HG03571 (cell line): ENCODE data around the gene LGI2.

ENCODE experiments used
- ATAC-seq: cut with Tn5 transposase; IDR thresholded peaks from one replicate; pipeline ENCODE4 v1.9.1; 2021; ENCODE audit not compliant: unreplicated experiment

Gene LGI2

DNA sequence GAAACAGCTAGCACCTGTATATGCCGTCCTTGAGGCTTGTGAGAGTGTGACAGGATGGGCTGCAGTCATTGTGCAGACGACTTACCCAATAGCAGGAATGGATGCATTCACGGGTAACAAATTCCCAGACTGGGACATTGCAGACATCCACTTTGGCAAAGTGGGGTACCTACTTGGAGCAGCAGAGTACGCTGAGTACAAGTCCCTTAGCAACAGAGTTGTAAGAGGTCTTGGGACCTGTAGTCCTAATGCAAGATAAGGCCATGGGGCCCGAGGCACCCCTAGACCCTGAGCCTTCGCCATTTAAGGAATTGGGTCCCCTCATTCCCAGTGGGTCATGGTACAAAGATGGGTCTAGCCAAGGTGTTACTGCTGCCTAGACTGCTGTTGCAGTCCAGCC lies 62.5 kb downstream of the LGI2 start:
- no peak for ATAC-seq

DNA sequence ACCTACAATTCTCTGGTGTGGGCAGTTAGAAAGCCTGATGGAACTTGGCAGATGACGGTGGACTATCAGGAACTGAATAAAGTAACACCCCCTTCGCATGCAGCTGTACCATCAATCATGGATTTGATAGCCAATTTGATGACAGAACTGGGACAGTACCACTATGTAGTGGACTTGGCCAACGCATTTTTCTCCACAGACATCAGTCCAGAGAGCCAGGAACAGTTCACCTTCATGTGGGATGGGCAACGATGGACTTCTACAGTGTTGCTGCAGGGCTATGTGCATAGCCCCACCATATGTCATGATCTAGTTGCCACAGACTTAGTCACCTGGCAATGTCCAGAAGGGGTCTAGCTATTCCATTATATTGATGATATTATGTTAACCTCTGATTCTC lies 63.4 kb downstream of the LGI2 start:
- no peak for ATAC-seq

DNA sequence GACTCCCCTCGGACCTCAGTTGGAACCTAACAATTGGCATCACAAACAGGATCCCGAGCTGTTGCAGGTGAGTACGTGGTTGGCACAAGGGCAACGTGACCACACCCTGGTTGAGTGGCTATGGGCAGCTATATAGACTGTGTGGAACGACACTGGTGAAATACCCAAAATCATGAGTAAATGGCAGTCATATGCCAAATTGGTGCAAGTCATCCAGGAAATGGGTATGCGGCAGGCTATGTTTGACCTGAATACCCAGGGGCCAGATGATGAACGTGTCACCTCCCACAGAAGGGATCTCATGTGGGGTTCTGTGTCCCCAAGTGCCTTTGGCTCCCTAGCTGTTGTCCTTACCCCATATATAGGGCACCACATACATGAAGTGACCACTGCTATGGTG lies 64.7 kb downstream of the LGI2 start:
- ATAC-seq: no peak

DNA sequence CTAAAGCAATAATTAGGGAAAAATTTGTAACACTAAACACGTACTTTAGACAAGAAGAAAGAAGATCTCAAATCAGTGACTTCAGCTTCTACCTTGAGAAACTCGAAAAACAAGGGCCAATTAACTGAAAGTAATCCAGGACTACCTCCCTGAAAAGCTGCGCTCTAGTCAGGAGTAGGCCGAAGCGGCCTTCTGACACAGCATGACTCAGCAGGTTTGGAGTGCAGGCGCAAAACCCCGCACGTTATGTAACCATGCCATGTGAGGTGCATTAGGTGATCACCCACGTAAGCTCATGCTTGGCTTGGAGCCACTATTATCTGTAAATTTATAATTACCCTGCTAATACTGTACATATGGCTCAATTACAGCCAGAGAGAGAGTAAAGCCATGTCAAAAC lies 65.1 kb downstream of the LGI2 start:
- no peak for ATAC-seq

DNA sequence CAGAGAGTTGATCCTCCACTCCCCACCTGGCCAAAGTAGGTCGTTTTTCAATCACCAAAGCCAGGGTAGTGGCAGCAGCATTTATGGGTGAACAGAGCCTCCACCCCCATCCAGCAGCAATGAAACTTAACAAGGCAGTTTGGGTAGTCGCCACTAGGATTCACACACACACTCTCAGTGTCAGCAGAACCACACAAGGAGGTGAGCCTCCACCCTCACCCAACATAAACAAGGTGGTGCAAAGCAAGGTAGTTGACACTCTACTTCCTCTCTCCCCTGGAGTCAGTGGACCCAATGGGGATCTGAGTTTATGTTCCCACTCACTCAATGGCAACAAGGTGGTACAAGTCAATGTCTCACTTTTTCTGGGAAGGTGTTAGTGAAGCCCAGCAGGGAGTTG lies 67.5 kb downstream of the LGI2 start:
- ATAC-seq: no peak

DNA sequence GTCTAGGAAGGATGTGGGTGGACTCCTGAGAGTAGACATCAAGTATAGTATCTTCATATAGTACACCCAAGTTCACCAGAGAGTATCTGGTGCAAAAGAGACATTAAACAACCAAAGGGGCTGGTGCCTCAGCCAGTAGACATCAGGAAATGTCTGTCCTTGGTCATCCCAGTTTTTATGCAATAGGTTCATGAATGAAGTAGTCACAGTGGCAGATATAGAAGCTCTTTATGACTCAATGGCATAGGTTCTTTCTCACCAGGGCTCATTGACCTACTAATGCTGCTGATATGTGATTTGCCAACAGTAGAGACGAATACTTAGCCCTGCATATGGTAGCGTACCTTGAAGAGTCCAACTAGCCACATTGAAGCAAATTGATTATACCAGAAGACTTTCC lies 72.9 kb downstream of the LGI2 start:
- no peak for ATAC-seq

DNA sequence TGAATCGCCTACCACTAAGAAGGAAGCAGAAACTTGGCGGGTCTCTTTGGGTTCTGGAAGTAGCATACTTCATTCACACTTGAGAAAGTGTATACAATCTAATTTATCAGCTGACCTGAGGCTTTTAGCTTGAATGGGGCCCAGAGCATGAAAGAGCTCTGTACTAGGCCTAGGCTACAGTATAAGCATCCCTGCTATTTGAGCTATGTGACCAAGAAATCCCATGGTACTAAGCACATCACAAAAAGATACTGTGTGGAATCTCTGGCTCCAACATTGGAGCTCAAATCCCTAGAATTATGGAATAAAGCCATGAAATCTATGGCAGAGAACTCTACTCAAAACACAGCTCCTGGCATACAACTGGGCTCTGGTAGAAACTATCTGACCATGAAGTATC lies 74.0 kb downstream of the LGI2 start:
- ATAC-seq: no peak

DNA sequence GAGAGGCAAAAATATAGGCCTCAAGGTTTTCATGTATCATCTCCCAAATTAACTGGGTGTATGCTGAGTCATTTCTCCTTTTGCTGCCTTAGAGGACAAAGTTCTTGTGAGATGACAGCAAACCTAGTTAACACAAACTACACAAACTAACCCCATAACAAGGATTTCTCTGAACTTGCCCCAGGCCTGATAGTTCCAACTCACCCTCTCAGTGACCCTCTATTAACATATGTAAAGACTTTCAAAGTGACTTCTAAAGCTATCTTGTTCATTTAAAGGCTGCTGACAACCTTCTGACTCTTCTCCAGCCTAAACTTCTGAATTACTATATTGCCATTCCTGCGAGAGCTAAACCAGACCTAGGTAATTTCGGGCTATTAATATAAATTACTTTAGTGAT lies 74.7 kb downstream of the LGI2 start:
- no peak for ATAC-seq

DNA sequence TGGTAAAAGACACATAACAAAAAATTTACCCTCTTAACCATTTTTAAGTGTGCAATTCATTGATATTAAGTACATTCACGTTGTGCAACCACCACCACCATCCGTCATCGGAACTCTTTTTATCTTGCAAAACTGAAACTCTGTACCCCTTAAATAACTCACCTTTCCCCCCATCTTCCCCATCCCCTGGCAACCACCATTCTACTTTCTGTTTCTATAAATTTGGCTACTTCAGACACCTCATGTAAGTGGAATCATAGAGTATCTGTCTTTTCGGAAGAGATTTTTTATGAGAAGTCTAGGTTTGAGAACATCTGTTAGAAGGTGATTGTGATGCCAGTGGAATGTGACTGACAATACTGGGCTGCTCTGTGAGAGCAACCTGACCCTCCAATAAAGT lies 78.1 kb downstream of the LGI2 start:
- no peak for ATAC-seq

DNA sequence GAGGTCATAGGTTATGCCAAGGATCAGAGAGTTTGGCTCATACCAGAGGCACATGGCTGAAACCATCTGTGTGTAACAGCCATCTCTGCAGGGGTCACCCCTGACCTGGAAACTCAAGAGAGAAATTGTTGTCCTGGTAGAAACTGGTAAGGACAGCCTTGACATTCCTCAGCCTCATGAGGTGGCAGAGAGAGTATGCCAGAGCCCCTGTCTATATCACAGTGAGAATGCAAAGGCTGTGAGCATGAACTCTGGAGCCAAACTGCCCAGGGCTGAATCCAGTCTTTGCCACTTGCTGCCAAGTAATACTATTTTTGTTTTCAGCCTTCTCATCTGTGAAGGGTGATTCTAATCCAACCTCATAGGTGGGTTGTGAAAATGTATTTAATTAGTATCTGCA lies 80.8 kb downstream of the LGI2 start:
- ATAC-seq: no peak
